Stimulated activated CD4-positive, alpha-beta T cell treated with anti-CD3 and anti-CD28 coated beads, TNF-alpha, amount 100 ng/mL, for 48 hours (primary cell): ENCODE results near the gene ETV1.
"Not testable (repeated sequence)": the region's sequence is repeated elsewhere in the genome, so short reads cannot be mapped to it uniquely, and the experiment has no call there.

Experiments used
- DNase-seq, 3 donors: peaks; one replicate each; pipeline ENCODE4 v3.0.0-alpha.2; 2020; ENCODE audit warnings: low read depth in 3 of 3

ETV1 gene

GRCh38 chr7:13921062-13921461 lies 68.4 kb downstream of the ETV1 start:
- DNase-seq = no peak

- no peak for DNase-seq
Observed at GRCh38 chr7:13920053-13920697, 69.3 kb downstream of the ETV1 start.

GRCh38 chr7:13918333-13918732 lies 71.1 kb downstream of the ETV1 start:
- DNase-seq = not testable (repeated sequence)

GRCh38 chr7:13917103-13917502 lies 72.4 kb downstream of the ETV1 start:
- not testable (repeated sequence) for DNase-seq

GRCh38 chr7:13915891-13916290 lies 73.6 kb downstream of the ETV1 start:
- DNase-seq = no peak

GRCh38 chr7:13912715-13913278 lies 76.7 kb downstream of the ETV1 start:
- DNase-seq = no peak

DNA sequence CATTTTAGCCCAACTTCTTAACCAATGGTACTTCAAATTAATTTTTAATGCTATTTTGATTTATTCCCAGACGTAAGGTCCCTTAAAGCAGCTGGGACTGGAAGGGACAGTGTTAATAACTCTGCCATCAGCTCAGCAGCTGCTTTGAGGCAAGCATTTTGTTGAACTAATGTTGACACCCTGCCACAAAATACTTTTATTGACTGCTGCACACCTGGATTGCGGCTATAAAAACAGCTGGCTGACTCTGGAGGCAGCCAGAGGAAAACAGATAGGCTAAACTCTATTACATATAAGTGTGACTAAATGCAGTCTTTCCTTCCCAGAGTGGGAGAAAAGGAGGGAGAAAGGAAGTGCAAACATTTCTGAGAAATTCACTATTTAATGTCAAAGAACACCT lies 77.6 kb downstream of the ETV1 start:
- no peak for DNase-seq

DNA sequence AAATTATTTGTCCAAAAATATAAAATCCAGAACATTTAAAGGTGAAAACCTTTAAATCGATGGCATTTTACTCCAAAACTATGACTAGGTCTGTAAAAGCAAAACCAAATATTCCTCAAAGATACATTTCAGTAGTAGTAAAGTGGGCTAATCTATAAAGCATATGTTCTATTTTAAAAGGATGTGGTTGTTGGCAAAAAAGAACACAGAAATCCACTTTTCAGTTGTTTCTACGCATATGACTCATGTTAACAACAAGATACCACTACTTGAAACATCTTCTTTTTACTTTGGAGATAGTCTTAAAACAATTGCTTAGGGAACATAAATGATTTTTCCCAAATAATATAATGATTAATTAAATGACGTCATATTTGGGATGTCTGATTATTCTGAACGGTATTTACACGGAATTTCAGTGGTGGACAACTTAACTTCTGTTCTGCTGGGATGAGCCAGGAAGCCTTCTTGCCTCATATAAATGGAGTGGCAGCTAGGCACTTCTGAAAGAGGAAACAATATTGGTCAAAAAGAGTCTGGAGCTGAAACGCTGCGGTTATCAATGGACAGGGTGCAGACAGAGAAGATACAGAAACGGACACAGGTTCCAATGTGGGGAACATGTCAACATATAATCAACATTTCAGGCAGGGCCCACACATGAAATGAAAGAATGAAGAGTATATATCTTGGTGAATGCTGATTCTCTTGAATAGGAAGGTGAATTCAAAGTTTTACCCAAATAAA lies 78.5 kb downstream of the ETV1 start:
- DNase-seq = no peak

GRCh38 chr7:13908667-13909397 lies 80.6 kb downstream of the ETV1 start:
- no peak for DNase-seq

DNA sequence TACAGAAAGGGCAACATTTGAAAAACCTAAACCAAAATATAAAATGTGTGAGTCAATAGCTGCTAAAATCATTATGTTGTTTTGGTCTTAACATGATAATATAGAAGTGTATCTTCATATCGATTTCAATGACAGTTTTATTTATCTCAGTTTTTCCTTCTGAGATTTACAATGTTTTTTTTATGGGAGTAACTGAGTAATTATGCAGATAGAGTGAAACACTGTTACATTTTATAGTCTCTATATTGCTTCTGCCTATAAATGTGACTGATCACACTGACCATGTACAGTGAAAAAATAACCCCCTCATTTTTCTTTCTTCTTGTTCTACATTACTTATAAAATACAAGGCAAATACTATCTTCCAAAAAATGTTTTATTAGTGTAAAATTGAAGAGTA lies 81.6 kb downstream of the ETV1 start:
- DNase-seq = no peak

GRCh38 chr7:13904689-13905088 lies 84.8 kb downstream of the ETV1 start:
- DNase-seq = no peak

DNA sequence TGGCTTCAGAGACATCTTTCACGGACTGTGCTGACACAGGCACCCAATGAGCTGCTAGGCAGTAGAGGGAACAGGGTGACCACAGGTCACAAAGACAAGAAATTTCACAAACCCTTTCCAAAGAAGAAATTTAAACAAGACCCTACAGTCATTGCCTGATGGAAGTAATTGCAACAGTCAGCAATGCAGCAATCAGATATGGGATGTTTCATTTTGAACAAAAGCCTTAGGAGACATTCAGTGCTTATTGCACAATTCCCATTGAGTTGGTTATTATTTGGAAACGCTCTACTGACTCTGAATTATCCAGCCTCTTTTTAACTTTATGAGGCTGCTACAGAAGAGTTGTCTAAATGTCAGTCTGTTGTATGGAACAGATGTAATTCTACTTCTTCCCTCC lies 85.5 kb downstream of the ETV1 start:
- no peak for DNase-seq

- DNase-seq = no peak
Observed at GRCh38 chr7:13901577-13901976, 87.9 kb downstream of the ETV1 start.

DNA sequence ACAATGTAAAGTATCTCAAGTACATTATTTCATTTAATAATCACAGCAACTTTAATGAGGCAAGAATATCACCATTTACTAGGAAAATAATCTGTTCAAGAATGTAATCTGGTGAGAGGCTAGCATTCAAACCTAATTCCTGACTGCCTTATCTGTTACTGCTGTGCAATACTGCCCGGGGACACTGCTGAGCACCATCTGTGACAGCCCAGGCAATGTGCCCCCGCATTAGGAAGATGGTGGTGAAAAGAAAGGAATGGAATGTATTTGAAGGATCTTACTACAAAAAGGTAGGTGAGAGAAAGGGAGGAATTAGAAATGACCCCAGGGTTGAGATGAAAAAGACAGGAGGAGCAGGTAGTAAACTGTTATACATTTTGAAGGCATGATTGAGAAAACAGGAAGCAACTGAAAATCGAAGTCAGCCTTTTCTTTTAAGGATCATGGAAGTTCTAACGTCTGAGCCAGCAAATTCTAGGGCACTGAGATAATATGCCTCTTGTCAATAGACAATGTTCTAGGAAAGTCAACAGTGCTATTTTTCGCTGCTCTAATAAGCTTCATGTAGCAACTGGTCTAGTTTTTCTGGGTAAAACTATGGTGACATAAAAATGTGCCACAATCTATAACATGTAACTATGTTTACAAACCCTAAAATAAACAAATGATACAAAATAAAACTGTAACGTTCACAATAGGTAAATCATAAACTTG lies 90.4 kb downstream of the ETV1 start:
- no peak for DNase-seq

DNA sequence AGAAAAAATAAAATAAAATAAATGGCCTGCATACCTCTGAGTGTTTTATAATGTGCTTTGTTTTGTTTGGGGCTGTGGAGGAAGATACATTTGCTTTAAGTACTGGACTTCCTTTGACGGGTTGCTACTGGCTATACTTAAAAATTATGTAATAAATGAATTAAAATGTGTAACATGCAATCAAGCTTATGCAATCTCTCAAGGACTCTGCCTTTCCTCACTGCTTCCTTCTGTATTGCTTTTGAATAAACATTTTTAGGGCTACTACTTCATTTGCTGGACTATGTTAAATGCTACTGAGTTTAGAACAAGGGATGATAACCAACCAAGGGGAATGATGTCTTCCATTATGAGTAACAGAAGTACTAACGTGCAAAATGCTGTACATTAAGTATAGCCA lies 91.6 kb downstream of the ETV1 start:
- DNase-seq = no peak

DNA sequence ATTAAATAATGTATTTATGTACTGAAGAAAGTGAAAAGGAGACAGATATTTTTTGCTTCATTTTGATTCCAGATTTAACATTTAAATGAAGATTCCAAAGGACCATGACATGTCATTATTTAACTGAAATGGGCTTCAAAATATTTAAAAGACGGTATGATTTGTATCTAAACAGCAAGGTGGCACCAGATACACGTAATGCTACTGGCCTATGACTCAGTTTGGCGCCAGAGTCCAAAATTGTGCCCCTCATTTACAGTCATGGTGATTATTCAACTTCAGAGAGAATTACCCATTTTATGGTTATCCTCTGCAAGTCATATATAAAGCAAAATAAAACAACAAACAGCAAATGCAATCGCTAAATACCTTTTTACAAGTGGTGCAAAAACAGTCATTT lies 94.5 kb downstream of the ETV1 start:
- no peak for DNase-seq

- no peak for DNase-seq
Observed at GRCh38 chr7:13894377-13894776, 95.1 kb downstream of the ETV1 start.

GRCh38 chr7:13890793-13891192 lies 98.7 kb downstream of the ETV1 start:
- DNase-seq = no peak

- no peak for DNase-seq
Observed at GRCh38 chr7:13886356-13886755, 103.1 kb downstream of the ETV1 start.

- DNase-seq = no peak
Observed at GRCh38 chr7:13882051-13882450, 107.4 kb downstream of the ETV1 start.

DNA sequence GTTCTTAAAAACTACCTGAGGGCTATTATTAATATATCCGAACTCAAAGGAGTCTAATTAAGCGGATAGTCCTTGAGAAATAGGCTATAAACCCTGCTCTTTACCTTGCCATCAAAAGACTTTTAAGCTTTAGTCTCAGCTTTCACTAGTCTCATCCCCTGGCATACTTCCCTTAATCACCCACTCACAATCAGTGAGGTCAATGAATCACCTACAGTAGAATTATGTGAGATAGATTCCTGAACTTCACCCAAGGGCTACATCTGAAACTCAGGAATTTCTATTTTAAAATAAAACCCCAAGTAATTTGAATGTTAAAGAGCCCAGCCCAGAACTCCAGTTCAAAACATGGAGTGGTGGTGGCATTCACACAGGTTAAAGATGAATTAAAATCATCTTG lies 108.7 kb downstream of the ETV1 start:
- no peak for DNase-seq
